Endothelial cell of umbilical vein (primary cell): Measurements from ENCODE around the gene ARHGAP31. TPM values are rescaled to one million over a fixed set of nuclear protein-coding genes. Genes with fewer than 3 reads are reported as not detected.

ENCODE experiments used
- BruUV-seq: library from RNA; stranded (reverse); fragments of 400-500 nt; replicated peaks from 2 replicates; lab custom pipeline; 2021; lab: Mats Ljungman, UMichigan
- CTCF ChIA-PET: fragments of 300-600, 350-600 bp; sonication (Branson Sonifier 250); formaldehyde crosslinking; loops from one replicate; lab custom pipeline; 2021; ENCODE audit warnings: antibody characterized with exemption, inconsistent platforms; lab: Charles Lee
- POLR2A ChIA-PET: fragments of 300-600, 350-600 bp; sonication (Branson Sonifier 250); formaldehyde crosslinking; loops from one replicate; lab custom pipeline; 2021; ENCODE audit warnings: antibody characterized with exemption, inconsistent platforms; lab: Charles Lee
- DNase-seq: peaks from one replicate; pipeline ENCODE4 v3.0.0-alpha.2; 2011; ENCODE audit warnings: low read depth, low spot score
- FAIRE-seq: peaks from 2 replicates; lab custom pipeline; 2011; peaks lifted over from hg19 to GRCh38; lab: Jason Lieb, UNC
- H2AFZ ChIP-seq: 2 replicates; pipeline ENCODE4 v1.6.0; 2012; ENCODE audit warnings: low read depth, low read length, control low read depth, inconsistent platforms
- H3K27ac ChIP-seq: 2 replicates; pipeline ENCODE4 v1.5.1; 2011; ENCODE audit warnings: low read depth, mild to moderate bottlenecking, control low read depth, low read length, moderate library complexity; ENCODE audit not compliant: insufficient read depth
- H3K27me3 ChIP-seq, 2 experiments: 2 replicates each; pipeline versions ENCODE4 v1.6.0 to v1.6.1; 2011; ENCODE audit warnings: low read length in 2 of 2, mixed read lengths in 1 of 2; ENCODE audit not compliant: control insufficient read depth in 2 of 2, insufficient read depth in 2 of 2
- H3K36me3 ChIP-seq, 2 experiments: 2 replicates in 1 of 2; 3 replicates in 1 of 2; pipeline ENCODE4 v1.5.1; 2011; ENCODE audit warnings: low read length in 2 of 2, mild to moderate bottlenecking in 1 of 2, moderate library complexity in 1 of 2; ENCODE audit not compliant: control insufficient read depth in 2 of 2, insufficient read depth in 2 of 2; ENCODE audit errors: extremely low read depth in 1 of 2
- H3K4me1 ChIP-seq: 3 replicates; pipeline ENCODE4 v1.5.1; 2011; ENCODE audit warnings: mild to moderate bottlenecking, low read length; ENCODE audit not compliant: control insufficient read depth, insufficient read depth; ENCODE audit errors: extremely low read depth
- H3K4me2 ChIP-seq: 2 replicates; pipeline ENCODE4 v1.6.1; 2011; ENCODE audit warnings: low read length, control low read depth, mixed read lengths; ENCODE audit not compliant: insufficient read depth
- H3K4me3 ChIP-seq, 3 experiments: fragments of 200-600 bp in 1 of 3; sonication (generic), shearing (Covaris generic) in 1 of 3; replicated peaks in 1 of 3; 2 replicates each; pipeline ENCODE4 v1.5.1; 2011 to 2016; ENCODE audit warnings: control low read depth in 3 of 3, low read length in 3 of 3, mild to moderate bottlenecking in 2 of 3, inconsistent platforms in 1 of 3, low read depth in 1 of 3, moderate library complexity in 1 of 3; ENCODE audit not compliant: insufficient read depth in 1 of 3
- H3K79me2 ChIP-seq: 2 replicates; pipeline ENCODE4 v1.6.0; 2012; ENCODE audit warnings: low read length, inconsistent platforms; ENCODE audit not compliant: control insufficient read depth, insufficient read depth
- H3K9ac ChIP-seq: replicated peaks from 2 replicates; pipeline ENCODE3; 2011; ENCODE audit warnings: low read length, control low read depth; ENCODE audit not compliant: insufficient read depth; ENCODE audit errors: extremely low read depth
- H3K9me1 ChIP-seq: replicated peaks from 3 replicates; pipeline ENCODE4 v1.6.0; 2011; ENCODE audit warnings: mild to moderate bottlenecking, low read length; ENCODE audit not compliant: control insufficient read depth, insufficient read depth; ENCODE audit errors: extremely low read depth
- H3K9me3 ChIP-seq: replicated peaks from 2 replicates; pipeline ENCODE4 v1.5.1; 2012; ENCODE audit warnings: low read length, inconsistent platforms; ENCODE audit not compliant: control insufficient read depth, insufficient read depth
- H4K20me1 ChIP-seq: replicated peaks from 2 replicates; pipeline ENCODE3; 2011; ENCODE audit warnings: mild to moderate bottlenecking, low read length; ENCODE audit not compliant: control insufficient read depth, insufficient read depth; ENCODE audit errors: extremely low read depth
- EZH2 ChIP-seq: IDR thresholded peaks from 2 replicates; pipeline ENCODE4 v1.6.1; 2012; ENCODE audit warnings: borderline replicate concordance, low read depth, mild to moderate bottlenecking, moderate library complexity, low read length, inconsistent platforms; ENCODE audit not compliant: severe bottlenecking
- FOS ChIP-seq: IDR thresholded peaks from 2 replicates; pipeline ENCODE4 v1.6.1; 2011; ENCODE audit warnings: mild to moderate bottlenecking, low read length, moderate library complexity, borderline replicate concordance; ENCODE audit not compliant: insufficient read depth
- GATA2 ChIP-seq: IDR thresholded peaks from 2 replicates; pipeline ENCODE4 v1.7.0; 2011; ENCODE audit warnings: low read depth, mild to moderate bottlenecking, moderate library complexity, mixed read lengths, low read length; ENCODE audit not compliant: insufficient read length, insufficient read depth
- JUN ChIP-seq: IDR thresholded peaks from 2 replicates; pipeline ENCODE4 v1.6.1; 2011; ENCODE audit warnings: borderline replicate concordance, low read depth; ENCODE audit not compliant: insufficient read length, insufficient read depth
- MYC ChIP-seq: IDR thresholded peaks from one replicate; pipeline ENCODE4 v1.6.1; 2011; ENCODE audit warnings: mild to moderate bottlenecking, low read depth, low read length
- POLR2A ChIP-seq: IDR thresholded peaks from 2 replicates; pipeline ENCODE4 v1.6.1; 2012; ENCODE audit warnings: low read depth, mild to moderate bottlenecking, control low read depth, low read length
- POLR2AphosphoS5 ChIP-seq: IDR thresholded peaks from 2 replicates; pipeline ENCODE4 v1.6.1; 2012; ENCODE audit warnings: low read depth, mild to moderate bottlenecking, control low read depth, low read length, moderate library complexity; ENCODE audit not compliant: insufficient read depth
- dilution Hi-C: fragments of 300-500 bp; cut with MboI; formaldehyde crosslinking; loops from one replicate; pipeline ENCODE4 v1.15.0; 2019; ENCODE audit warnings: low sequenced_read_pairs; ENCODE audit not compliant: extremely low pct_ligation_motif_present
- intact Hi-C: fragments of 100-400 bp; cut with micrococcal nuclease; formaldehyde crosslinking; loops from one replicate; pipeline ENCODE4 v1.10.0; 2022
- polyA plus RNA-seq, 4 experiments: library from polyadenylated mRNA; depleted of rRNA in 3 of 4; stranded (reverse) in 3 of 4; unstranded in 1 of 4; fragments of >200 nt; gene quantifications; 2 replicates each; pipeline versions ENCODE4 v1.2.1 to v1.2.3, GENCODE V29; 2011 to 2012; ENCODE audit warnings: missing spikeins in 1 of 4
- total RNA-seq: library from RNA; stranded (reverse); gene quantifications from 2 replicates; pipeline ENCODE4 v1.2.3, GENCODE V29; 2021
- TF ChIP-seq, protein P1 (sequence below), 2 donors: IDR thresholded peaks; 1 replicate in 1 of 2; 2 replicates in 1 of 2; pipeline ENCODE4 v1.5.1; 2011; ENCODE audit warnings: low read length in 2 of 2, mild to moderate bottlenecking in 2 of 2, moderate library complexity in 2 of 2, control low read depth in 1 of 2, inconsistent platforms in 1 of 2, low read depth in 1 of 2; ENCODE audit not compliant: insufficient read depth in 1 of 2; ENCODE audit errors: extremely low read depth in 1 of 2
- TF ChIP-seq, protein P2 (sequence below): IDR thresholded peaks from 2 replicates; pipeline ENCODE4 v1.6.1; 2011; ENCODE audit not compliant: insufficient read depth, insufficient read length

ARHGAP31 gene
- total and polyA plus RNA-seq, 2 donors (not counting 3 experiments of a cell fraction or from before 2014, with no cell fraction given): 25.5 to 65.8 TPM

DNA sequence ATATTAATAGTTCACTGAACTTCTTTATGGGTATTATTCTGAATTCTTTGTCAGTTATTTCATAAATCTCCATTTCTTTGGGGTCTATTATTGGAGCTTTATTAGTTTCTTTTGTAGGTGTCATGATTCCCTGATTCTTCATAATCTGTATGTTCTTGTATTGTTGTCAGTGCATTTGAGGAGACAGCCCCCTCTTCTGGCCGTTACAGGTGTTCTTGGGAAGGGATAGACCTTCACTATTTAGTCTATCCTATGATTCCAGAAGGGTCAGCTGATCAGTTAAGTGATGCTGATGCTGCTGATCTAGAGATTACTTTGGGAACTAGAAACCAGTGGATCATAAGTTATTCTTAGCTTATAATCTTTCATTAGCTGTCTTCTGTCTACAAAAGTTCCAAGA, 134.4 kb downstream of the ARHGAP31 start:
- TF ChIP-seq GATA2 (no peak), MYC (no peak), JUN (no peak), POLR2A (no peak), FOS (no peak), EZH2 (no peak), POLR2AphosphoS5 (no peak)
- TF ChIP-seq, protein P1, sequence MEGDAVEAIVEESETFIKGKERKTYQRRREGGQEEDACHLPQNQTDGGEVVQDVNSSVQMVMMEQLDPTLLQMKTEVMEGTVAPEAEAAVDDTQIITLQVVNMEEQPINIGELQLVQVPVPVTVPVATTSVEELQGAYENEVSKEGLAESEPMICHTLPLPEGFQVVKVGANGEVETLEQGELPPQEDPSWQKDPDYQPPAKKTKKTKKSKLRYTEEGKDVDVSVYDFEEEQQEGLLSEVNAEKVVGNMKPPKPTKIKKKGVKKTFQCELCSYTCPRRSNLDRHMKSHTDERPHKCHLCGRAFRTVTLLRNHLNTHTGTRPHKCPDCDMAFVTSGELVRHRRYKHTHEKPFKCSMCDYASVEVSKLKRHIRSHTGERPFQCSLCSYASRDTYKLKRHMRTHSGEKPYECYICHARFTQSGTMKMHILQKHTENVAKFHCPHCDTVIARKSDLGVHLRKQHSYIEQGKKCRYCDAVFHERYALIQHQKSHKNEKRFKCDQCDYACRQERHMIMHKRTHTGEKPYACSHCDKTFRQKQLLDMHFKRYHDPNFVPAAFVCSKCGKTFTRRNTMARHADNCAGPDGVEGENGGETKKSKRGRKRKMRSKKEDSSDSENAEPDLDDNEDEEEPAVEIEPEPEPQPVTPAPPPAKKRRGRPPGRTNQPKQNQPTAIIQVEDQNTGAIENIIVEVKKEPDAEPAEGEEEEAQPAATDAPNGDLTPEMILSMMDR (IDR thresholded peaks at IDR 0.05; ENCODE audit: extremely low read depth in 1 of 2, insufficient read depth in 1 of 2, low read depth in 1 of 2, low read length in 2 of 2): no peak
- TF ChIP-seq, protein P2, sequence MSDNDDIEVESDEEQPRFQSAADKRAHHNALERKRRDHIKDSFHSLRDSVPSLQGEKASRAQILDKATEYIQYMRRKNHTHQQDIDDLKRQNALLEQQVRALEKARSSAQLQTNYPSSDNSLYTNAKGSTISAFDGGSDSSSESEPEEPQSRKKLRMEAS: no peak

More for the DNA sequence above, 134.4 kb downstream of the ARHGAP31 start:
- Histone ChIP-seq H3K9me3 (no peaks in the 10 kb centered on the region), H3K27ac (no peak overlapping the region), H2AFZ (no peak overlapping the region), H3K27me3 (no peaks in the 10 kb centered on the region), H3K4me2 (no peak overlapping the region), H3K4me1 (peaks cover 14% of the 10 kb centered on the region), H3K79me2 (no peaks in the 10 kb centered on the region), H4K20me1 (no peaks in the 10 kb centered on the region), H3K4me3 (no peak overlapping the region), H3K9ac (no peak overlapping the region), H3K36me3 (peaks cover 6 to 10% of the 10 kb centered on the region in 2 experiments), H3K9me1 (no peaks in the 10 kb centered on the region)
- DNase-seq (no peak), FAIRE-seq (no peak)
- dilution Hi-C loops: no loop called here
- BruUV-seq: no TSS peak
- CTCF ChIA-PET: interaction anchor here (1.1 to 1.3 kb wide), 2 partner anchors 8 to 106 kb away, joined by 3 to 4 read pairs; no protein-coding TSS in a partner anchor
- POLR2A ChIA-PET: no interaction called here
- intact Hi-C loops: loop anchor here (2.0 kb wide), 1 partner anchor 154 kb away; no protein-coding TSS in a partner anchor
